HG03565 (cell line): Measurements from ENCODE around the gene MVB12B.
"Not testable (repeated sequence)": the region's sequence is repeated elsewhere in the genome, so short reads cannot be mapped to it uniquely, and the experiment has no call there.

ENCODE experiments used
- ATAC-seq: cut with Tn5 transposase; IDR thresholded peaks from one replicate; pipeline ENCODE4 v1.9.1; 2021; ENCODE audit warnings: mild to moderate bottlenecking, moderate library complexity; ENCODE audit not compliant: unreplicated experiment

Gene MVB12B

DNA sequence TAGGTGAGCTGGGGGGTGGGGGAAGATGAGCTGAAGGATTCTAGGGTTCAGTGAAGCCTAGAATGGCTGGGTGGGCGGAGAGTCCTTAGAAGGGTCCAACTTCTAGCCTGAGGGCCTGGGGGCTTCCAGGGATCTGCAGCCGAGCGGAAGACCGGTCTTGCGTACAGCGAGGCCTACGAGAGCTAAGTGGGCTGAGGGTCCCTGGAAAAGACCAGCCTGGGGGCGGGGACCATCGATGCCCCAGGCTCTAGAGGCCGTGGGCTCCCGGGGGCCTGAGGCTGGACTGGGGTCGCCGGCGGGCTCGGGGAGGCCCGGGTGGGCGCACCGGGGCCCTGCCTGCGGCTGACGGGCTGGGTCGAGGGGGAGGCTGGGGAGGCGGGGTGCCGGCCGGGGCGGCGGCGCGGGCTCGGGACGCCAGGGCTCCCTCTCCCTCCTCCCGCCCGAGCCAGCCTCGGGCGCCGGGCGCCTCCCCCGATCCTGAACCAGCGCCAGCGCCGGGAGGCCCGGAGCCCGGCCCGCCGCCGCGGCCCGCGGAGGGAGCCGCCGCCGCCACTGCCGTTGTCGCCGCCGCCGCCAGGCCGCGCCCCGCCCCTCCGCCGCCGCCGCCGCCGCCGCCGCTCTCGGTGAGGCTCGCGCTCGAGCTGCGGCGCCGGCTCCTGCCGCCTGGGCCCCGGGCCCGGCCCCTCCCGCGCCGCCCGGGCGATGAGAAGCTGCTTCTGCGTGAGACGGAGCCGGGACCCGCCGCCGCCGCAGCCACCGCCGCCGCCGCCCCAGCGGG lies at the start of gene MVB12B:
MVB12B (plus strand) TSS at position 602 of the 778 bp plus-strand sequence; CDS start at position 703, 101 bp downstream.
- ATAC-seq, result no peak

DNA sequence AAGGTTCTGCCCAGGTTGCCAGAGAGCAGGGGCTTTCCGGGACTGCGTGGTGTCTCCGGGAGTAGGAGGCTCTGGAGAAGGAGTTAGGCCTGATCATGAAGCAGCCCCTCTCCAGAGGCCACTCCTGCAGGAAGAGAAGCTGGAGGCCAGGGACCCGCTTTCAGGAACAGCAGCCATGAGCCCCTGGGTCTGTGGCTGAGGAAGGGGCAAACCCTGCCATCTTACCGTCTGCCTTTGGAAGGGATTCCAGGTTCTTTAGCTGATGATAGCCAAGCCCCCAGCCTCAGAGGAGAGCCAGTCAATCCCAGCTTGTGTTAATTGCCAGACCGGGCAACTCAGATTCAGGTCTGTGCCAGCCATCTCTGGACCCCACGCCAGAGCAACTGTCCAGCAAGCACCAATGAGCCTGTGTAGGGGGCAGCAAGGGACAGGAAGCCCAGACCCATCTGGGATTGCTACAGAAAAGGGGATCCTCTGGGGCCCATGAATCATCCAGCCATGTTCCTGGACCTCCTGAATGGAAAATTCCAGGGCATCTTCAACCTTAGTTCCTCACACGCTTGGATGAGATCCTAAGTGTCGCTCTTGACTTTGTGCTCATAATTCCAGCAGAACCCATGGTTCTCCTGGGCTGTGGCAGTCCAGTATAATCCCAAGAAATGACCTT lies 42.7 kb upstream of the MVB12B start:
- ATAC-seq, result no peak

DNA sequence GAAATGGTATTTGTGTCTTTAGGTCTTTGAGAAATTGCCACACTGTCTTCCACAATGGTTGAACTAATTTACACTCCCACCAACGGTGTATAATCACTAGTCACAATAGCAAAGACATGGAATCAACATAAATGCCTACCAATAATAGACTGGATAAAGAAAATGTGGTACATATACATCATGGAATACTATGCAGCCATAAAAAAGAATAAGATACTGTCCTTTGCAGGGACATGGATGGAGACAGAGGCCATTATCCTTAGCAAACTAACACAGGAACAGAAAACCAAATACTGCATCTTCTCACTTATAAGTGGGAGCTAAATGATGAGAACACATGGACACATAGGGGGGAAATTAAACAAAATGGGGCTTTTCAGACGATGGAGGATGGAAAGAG lies 41.0 kb upstream of the MVB12B start:
- not testable (repeated sequence) for ATAC-seq

GRCh38 chr9:126287166-126287866 lies 39.3 kb upstream of the MVB12B start:
- ATAC-seq, result no peak

- ATAC-seq, result no peak
Measured at GRCh38 chr9:126290871-126291270, 35.8 kb upstream of the MVB12B start.

- ATAC-seq, result no peak
Measured at GRCh38 chr9:126291925-126292324, 34.7 kb upstream of the MVB12B start.

DNA sequence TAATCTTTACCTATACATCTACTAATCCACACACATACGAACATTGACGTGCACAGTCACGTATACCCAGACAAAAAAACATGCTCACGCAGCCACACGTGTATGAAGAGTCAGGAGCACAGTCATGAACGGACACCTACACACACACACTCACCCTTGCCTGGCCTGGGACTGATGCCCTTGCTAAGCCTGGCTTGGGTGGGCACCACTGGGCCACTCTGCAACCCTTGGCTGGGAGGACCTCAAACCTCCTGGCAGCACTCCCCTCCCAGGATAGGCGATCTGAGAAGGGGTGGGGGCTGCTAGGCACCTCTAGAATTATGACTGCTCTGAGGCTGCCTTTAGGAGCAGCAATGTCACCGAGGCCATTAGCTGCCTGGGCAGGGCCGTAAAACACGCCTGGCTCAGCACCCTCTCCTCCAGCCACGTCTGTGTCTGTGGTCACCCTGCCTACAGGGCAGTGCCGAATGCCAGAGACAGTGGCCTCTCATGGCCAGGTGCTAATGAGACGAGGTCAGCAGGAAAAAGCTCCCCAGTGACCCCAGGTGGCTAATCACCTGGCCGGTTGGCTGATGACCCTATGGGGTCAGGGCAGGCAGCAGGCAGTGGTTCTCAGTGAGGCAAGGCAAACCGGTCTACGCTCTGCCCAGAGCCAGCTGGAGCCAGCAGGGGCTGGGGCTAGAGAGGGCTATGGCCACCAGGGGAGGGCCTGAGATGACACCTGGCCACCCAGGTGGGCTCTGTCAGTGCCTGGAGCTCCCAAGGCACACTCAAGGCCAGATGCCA lies 33.7 kb upstream of the MVB12B start:
- no peak for ATAC-seq

- no peak for ATAC-seq
Measured at GRCh38 chr9:126293522-126293889, 33.1 kb upstream of the MVB12B start.

DNA sequence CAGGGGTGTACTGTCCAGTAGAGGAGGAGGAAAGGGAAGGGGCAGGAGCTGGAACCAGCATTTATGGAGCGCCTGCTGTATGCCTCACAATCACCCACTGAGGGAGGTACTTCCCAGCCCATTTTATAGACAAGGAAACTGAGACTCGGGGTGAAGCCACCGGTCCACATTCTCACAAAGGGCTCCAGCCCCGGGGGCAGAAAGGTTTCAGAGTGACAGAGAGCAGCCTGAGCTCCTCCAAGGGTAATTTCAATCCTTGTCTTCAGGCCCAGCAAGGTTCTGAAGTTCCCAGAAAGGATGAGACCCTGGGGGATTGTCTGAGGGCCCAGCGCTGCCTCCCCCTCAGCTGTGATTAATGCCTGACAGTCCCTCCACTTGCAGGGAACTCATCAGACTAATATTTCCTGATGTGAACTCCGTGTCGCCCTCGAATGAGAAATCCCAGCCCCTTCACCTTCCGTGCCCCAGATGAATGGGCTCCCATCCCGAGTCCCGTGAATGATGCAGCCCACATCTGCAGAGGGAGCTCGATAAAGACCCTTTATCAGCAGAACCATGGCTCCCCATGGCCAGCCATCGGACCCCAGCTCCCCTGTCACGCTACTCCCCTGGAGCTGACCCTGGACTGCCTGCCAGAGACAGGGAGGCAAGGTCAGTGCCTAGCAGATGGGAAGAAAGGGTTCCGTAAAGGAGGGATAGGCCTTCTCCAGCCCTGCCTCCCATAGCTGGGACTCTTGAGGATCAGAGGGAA lies 32.1 kb upstream of the MVB12B start:
- ATAC-seq, result no peak

DNA sequence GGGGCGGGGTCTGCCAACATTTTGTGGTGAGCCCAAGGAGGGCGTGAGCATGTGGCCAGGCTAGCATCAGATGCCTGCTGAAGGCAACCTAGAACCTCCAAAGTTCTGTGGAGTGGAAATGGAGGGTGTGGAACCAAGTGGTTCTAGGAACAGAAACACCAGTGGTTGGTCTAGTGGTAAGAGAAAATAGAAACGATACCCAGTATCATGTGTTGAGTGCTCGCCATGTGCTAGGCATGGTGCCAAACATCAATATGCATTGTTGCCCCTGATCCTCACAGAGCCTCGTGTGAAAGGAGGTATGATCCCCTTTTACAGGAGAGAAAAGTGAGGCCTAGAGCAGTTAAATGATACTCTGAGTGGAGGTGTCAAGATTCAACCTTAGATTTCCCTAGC lies 31.5 kb upstream of the MVB12B start:
- ATAC-seq, result no peak

- ATAC-seq, result no peak
Measured at GRCh38 chr9:126295516-126295915, 31.1 kb upstream of the MVB12B start.

GRCh38 chr9:126295936-126296600 lies 30.6 kb upstream of the MVB12B start:
- ATAC-seq, result no peak

DNA sequence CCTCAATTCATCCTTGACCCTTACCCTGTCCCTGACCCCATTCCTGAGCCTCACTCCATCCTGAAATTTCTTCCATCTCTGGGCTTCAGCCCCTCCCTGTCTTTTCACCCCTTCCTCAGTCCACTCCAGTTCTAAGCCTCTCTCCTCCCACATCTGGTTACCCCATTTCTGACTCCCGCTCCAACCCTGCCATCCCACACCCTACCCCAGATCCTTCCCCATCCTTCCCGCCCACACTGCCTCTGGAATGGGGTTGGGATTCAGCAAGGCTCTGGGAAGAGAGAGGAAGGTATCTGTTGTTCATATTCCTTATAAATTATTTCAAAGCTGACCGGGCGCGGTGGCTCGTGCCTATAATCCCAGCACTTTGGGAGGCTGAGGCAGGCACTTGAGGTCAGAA lies 29.9 kb upstream of the MVB12B start:
- ATAC-seq, result no peak

DNA sequence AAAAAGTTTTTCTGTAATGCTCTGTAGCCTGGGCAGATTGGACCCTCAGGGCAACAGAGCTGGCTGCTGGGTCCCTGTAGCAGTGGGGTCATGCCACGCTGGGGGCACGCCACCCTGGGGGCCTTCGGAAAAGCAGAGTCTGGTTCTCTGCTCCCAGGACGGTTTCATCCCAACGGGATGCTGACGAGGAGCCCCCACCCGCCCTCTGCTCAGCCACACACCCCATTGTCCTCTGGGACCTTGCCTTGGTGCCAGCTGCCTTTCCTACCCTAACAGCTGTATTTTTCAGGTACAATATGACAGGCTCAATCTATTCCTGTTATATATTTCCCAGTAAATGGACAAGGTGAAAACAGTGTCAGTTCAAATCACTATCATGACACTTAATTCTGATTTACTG lies 29.0 kb upstream of the MVB12B start:
- ATAC-seq, result no peak

DNA sequence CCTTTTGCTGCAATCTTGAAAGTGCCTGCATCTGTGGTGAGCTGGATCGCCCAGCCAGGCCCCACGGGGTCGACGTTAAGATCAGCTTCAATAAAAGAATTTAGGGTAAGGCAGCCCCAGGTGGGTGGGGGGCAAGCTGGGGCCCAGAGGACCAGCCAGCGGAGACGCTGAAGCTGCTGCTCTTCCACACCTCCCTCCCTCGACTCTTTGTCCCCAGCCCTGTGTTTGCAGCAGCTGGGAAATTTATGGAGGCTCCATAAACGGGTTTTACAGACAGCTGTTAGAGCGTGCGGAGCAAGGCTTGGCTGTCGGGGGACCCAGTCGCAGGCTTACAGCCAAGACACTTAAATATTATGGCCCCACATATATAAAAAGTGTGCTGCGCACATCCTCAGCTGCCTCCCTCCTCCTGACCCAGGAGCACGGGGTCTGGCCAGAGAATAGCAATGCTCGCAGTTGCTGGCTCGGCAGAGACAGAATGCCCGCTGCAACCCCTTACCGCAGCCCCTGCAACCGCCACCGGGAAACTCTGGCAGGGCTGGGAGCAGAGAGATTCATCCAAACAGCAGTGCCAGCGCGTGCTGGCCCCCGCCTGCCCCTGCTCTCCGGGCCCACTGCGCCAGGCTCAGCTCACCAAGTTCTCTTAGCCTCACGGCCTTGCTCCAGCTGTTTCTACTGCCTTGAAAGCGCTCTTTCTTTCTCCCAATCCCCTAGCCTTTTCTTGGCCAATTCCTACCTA lies 28.4 kb upstream of the MVB12B start:
- ATAC-seq, result no peak

DNA sequence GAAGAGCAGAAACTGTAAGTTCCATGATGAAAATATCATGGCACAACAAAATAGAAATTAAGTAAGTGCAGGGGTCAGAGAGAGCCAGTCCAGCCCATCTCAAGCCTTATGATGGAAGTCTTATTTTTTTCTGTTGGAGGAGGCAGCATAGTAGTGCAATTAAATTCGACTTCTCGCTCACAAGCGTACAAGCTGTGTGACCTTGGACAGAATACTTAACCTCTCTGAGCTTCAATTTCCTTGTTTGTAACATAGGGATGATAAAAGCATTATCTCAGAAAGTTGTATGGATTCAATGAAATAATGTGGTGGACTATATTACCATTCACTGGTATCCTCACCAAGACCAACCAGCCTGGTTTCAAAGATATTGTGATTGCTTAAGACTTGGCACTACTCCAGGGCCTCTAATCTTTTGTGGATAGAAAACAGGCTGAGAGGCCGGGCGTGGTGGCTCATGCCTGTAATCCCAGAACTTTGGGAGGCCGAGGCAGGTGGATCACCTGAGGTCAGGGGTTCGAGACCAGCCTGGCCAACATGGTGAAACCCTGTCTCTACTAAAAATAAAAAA lies 26.8 kb upstream of the MVB12B start:
- ATAC-seq, result no peak

DNA sequence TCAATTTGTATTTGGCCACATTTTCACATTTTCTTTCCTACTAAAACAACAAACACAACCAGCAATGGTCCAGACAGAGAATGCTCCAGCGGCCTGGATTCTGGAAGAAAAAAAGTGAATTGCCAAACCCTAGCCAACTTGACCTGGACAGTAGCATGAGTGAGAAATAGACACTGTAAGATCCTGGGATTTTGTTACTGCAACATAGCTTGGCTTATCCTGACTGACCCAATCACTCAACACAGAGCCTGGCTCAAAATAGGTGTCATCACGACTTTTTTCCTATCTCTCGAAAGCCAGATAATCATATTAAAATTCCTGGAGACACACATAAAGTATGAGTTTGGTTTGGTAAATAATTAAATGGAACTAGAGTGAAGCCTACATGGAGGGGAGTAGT lies 25.4 kb upstream of the MVB12B start:
- no peak for ATAC-seq

DNA sequence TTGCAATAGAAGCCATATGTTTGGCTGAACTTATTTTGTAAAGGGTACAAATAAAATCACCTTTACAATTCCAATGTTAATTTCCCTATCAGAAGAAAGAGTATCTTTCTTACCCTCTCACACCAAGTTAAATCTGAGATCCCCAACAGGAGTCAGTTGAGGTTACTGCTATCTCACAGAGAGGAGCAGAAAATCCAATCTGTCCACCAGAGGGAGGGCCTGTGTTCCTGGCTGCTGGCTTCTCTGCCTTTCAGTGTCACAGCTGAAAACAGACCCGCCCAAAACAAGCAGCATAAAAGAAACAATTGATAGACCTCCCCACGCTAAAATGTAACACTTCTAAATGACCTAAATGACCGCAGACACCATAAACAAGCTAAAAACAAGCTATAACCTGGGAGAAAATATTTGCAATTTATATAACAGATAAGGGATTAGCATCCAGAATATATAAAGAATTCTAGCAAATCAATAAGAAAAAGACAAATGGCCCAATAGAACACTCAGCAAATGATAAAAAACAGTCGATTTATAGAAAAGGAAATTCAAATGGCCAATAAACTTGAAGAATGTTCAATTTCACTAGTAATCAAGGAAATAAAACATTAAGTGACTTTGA lies 24.5 kb upstream of the MVB12B start:
- no peak for ATAC-seq
